ENCODE results near the gene OR52N5.

Gene OR52N5

DNA sequence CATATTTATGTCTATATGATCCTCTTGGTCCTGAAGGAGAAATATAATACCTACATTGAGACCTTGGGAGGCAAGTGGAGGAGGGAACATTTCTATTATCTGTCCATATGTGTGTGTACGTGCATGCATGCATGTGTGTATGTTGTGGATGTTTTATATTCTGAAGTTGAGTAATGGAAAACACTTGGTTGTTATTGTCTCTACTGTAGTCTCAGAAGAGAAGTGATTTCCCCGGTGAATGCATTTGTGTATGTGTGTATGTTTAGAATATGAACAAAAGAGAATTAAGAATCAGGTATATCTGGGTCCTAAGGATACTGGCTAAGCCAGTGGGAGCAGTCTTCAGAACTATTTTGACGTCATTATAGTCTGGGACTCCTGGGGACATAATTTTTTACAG, 8.0 kb upstream of the OR52N5 start, which contains the start of gene OR52N1:
OR52N1 (minus strand) TSS at position 101 of the 400 bp plus-strand sequence. CDS start 2,449 bp downstream, outside the sequence.
- H3K36me3 ChIP-seq (ENCODE audit: insufficient read depth, low read length): no peaks in the 10 kb centered on the region
- no peak within 1 kb of the TSS for H2AFZ ChIP-seq (ENCODE audit: low read length, unreplicated experiment)
- H3K27me3 ChIP-seq (ENCODE audit: insufficient read depth, low read length): peaks cover 6% of the 10 kb centered on the region; the same call in 1 of the 2 replicates
- H3K27ac ChIP-seq (ENCODE audit: low read depth, low read length): no peak within 1 kb of the TSS
- no peaks in the 10 kb centered on the region for H3K79me2 ChIP-seq (ENCODE audit: control insufficient read depth, insufficient read depth, low read length, unreplicated experiment)
- no peak within 1 kb of the TSS for H3K4me3 ChIP-seq (ENCODE audit: low read depth, low read length)
- no peaks in the 10 kb centered on the region for H3K4me1 ChIP-seq (ENCODE audit: control insufficient read depth, insufficient read depth, low read length, unreplicated experiment)

DNA sequence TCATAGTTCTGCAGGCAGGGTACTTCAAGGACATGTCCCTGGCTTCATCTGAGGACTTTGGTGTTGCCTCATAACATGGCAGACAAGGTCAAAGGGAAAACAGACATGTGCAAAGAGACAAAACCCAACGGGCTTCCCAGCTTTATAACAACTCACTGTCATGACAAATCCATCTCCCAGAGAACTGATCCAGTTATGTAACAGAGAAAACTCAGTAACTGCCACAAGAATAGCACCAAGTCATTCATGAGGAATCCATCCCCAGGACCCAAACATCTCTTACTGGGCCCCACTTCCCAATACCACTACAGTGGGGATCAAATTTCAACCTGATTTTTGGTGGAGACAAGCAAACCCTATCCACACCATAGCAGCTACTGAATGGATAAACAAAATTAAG, 16.1 kb downstream of the OR52N5 start:
- H3K4me1 ChIP-seq (ENCODE audit: control insufficient read depth, insufficient read depth, low read length, unreplicated experiment): no peaks in the 10 kb centered on the region
- no peaks in the 10 kb centered on the region for H3K27me3 ChIP-seq (ENCODE audit: insufficient read depth, low read length)
- no peak overlapping the region for H2AFZ ChIP-seq (ENCODE audit: low read length, unreplicated experiment)
- no peak overlapping the region for H3K4me3 ChIP-seq (ENCODE audit: low read depth, low read length)
- no peak overlapping the region for H3K27ac ChIP-seq (ENCODE audit: low read depth, low read length)
- no peaks in the 10 kb centered on the region for H3K79me2 ChIP-seq (ENCODE audit: control insufficient read depth, insufficient read depth, low read length, unreplicated experiment)
- no peaks in the 10 kb centered on the region for H3K36me3 ChIP-seq (ENCODE audit: insufficient read depth, low read length)

DNA sequence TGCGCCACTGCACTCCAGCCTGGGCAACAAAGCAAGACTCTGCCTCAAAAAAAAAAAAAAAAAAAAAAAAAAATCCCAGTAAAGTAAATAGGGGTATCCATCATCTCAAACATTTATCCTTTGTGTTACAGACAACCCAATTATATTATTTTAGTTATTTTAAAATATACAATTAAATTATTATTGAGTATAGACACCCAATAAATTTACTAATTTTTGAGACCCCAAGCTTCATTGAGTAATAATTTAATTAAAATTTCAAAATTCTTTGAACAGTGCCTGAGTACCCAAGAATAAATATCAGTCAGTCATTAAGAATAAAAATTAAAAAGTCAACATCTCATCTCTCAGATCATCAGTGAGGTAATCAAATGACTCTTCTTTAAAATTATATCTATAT, 29.2 kb downstream of the OR52N5 start, which contains the start of gene OR52N4:
OR52N4 (plus strand) TSS at position 301 of the 400 bp plus-strand sequence. CDS start 498 bp downstream, outside the sequence.
- H2AFZ ChIP-seq (ENCODE audit: low read length, unreplicated experiment): no peak within 1 kb of the TSS
- H3K4me1 ChIP-seq (ENCODE audit: control insufficient read depth, insufficient read depth, low read length, unreplicated experiment): no peaks in the 10 kb centered on the region
- H3K27ac ChIP-seq (ENCODE audit: low read depth, low read length): no peak within 1 kb of the TSS
- no peaks in the 10 kb centered on the region for H3K36me3 ChIP-seq (ENCODE audit: insufficient read depth, low read length)
- H3K4me3 ChIP-seq (ENCODE audit: low read depth, low read length): no peak within 1 kb of the TSS
- no peaks in the 10 kb centered on the region for H3K27me3 ChIP-seq (ENCODE audit: insufficient read depth, low read length)
- H3K79me2 ChIP-seq (ENCODE audit: control insufficient read depth, insufficient read depth, low read length, unreplicated experiment): no peaks in the 10 kb centered on the region

DNA sequence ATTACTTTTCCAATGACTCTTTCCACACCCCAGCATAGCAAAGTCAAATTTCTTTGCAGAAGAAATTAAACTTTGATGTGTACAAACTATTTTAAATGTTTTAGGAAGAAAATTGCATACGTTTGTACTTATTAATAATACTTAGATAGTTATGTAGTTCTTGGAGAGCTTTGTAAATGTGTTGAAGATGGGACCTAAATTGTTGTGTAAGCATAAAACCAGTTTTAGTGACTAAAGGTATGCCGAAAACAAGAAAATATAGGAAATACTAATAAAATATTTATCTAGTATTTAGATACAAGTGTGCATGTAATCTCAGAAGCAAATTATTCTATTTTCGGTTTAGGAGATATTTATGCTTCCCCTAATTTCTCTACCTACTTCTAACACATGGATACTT, 33.3 kb downstream of the OR52N5 start:
- no peak overlapping the region for H3K27ac ChIP-seq (ENCODE audit: low read depth, low read length)
- no peak overlapping the region for H2AFZ ChIP-seq (ENCODE audit: low read length, unreplicated experiment)
- H3K79me2 ChIP-seq (ENCODE audit: control insufficient read depth, insufficient read depth, low read length, unreplicated experiment): no peaks in the 10 kb centered on the region
- H3K36me3 ChIP-seq (ENCODE audit: insufficient read depth, low read length): no peaks in the 10 kb centered on the region
- H3K4me3 ChIP-seq (ENCODE audit: low read depth, low read length): no peak overlapping the region
- no peaks in the 10 kb centered on the region for H3K4me1 ChIP-seq (ENCODE audit: control insufficient read depth, insufficient read depth, low read length, unreplicated experiment)
- no peaks in the 10 kb centered on the region for H3K27me3 ChIP-seq (ENCODE audit: insufficient read depth, low read length)

DNA sequence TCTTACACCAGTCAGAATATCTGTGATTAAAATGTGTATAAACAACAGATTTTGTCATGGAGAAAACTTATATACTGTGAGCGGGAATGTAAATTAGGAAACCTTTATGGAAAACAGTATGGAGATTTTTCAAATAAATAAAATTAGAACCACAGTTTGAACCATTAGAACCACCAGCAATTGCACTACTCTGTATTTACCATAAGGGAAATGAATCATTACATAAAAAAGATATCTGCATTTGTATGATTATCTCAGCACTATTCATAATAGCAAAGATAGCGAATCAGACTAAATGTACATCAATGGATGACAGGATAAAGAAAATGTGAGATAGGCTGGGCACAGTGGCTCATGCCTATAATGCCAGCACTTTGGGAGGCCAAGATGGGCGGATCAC, 36.5 kb downstream of the OR52N5 start:
- Histone ChIP-seq H2AFZ (ENCODE audit: low read length, unreplicated experiment) (no peak overlapping the region), H3K27ac (ENCODE audit: low read depth, low read length) (no peak overlapping the region), H3K27me3 (ENCODE audit: insufficient read depth, low read length) (peaks cover 18% of the 10 kb centered on the region), H3K4me3 (ENCODE audit: low read depth, low read length) (no peak overlapping the region), H3K79me2 (ENCODE audit: control insufficient read depth, insufficient read depth, low read length, unreplicated experiment) (no peaks in the 10 kb centered on the region), H3K4me1 (ENCODE audit: control insufficient read depth, insufficient read depth, low read length, unreplicated experiment) (no peaks in the 10 kb centered on the region), H3K36me3 (ENCODE audit: insufficient read depth, low read length) (no peaks in the 10 kb centered on the region)

DNA sequence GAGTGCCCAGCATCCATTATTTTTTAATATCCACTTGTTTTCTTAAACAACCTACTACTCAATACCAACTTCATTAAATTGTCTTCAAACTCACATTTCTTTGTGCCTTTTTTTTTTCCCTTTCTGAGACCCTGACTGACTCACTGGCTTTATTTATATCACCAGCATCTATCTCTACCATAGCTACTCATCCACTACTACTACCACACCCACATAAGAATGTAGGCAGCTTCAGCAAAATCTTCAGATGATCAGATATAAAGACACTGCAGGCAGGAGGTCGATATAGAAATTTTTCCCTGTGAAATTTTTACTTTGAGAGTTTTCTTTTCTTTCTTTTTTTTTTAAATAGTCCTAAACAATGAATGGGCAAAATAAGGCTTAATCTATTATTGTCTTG, 44.7 kb downstream of the OR52N5 start:
- Histone ChIP-seq H3K4me3 (ENCODE audit: low read depth, low read length) (no peak overlapping the region), H3K79me2 (ENCODE audit: control insufficient read depth, insufficient read depth, low read length, unreplicated experiment) (no peaks in the 10 kb centered on the region), H3K27me3 (ENCODE audit: insufficient read depth, low read length) (peaks cover 20% of the 10 kb centered on the region), H3K27ac (ENCODE audit: low read depth, low read length) (peak overlapping the region; percentile 66), H2AFZ (ENCODE audit: low read length, unreplicated experiment) (no peak overlapping the region), H3K36me3 (ENCODE audit: insufficient read depth, low read length) (no peaks in the 10 kb centered on the region), H3K4me1 (ENCODE audit: control insufficient read depth, insufficient read depth, low read length, unreplicated experiment) (peaks cover 28% of the 10 kb centered on the region)

DNA sequence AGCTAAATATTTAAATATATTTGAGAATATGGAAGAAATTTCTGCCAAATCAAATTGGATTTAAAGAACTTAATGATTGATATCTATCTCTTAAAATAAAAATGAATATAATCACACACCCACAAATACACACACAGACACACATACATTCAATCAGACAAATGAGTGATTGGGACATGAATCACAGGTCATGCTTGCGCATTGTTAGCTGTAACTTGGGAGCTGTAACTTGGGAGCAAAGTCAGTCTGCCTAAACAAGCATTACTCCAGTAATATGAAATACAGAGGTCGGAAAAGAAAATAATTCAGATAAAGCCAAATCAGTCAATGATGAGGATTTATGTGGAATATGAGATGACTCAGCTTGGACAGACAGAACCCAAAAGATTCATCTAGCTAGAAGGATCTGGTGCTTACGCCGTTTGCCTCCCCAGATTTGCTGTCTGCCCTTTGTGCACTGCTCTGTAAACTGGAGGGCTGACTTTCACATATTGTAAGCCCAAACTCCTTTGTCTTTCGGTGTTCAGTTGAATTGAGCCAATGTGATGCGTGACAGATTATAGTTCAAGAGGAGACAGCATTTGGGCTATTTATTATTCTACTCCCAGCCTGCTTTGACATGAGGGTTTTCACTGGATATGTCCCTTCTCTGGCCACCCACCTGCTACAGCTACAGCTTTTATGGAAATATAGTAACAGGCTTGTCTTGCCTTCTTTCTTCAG, 45.3 kb downstream of the OR52N5 start:
- H3K27ac ChIP-seq (ENCODE audit: low read depth, low read length): peak overlapping the region; percentile 66
- no peaks in the 10 kb centered on the region for H3K79me2 ChIP-seq (ENCODE audit: control insufficient read depth, insufficient read depth, low read length, unreplicated experiment)
- peaks cover 14% of the 10 kb centered on the region for H3K27me3 ChIP-seq (ENCODE audit: insufficient read depth, low read length)

DNA sequence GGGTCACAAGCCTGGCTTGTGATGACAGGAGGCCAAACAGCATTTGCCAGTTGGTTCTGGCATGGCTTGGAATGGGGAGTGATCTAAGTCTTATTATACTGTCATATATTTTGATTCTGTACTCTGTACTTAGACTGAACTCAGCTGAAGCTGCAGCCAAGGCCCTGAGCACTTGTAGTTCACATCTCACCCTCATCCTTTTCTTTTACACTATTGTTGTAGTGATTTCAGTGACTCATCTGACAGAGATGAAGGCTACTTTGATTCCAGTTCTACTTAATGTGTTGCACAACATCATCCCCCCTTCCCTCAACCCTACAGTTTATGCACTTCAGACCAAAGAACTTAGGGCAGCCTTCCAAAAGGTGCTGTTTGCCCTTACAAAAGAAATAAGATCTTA, 46.1 kb downstream of the OR52N5 start:
- Histone ChIP-seq H3K27ac (ENCODE audit: low read depth, low read length) (peak overlapping the region; percentile 66), H3K27me3 (ENCODE audit: insufficient read depth, low read length) (peaks cover 7% of the 10 kb centered on the region), H2AFZ (ENCODE audit: low read length, unreplicated experiment) (no peak overlapping the region), H3K4me1 (ENCODE audit: control insufficient read depth, insufficient read depth, low read length, unreplicated experiment) (peaks cover 28% of the 10 kb centered on the region), H3K79me2 (ENCODE audit: control insufficient read depth, insufficient read depth, low read length, unreplicated experiment) (no peaks in the 10 kb centered on the region), H3K36me3 (ENCODE audit: insufficient read depth, low read length) (no peaks in the 10 kb centered on the region), H3K4me3 (ENCODE audit: low read depth, low read length) (no peak overlapping the region)

More for the DNA sequence above, 45.3 kb downstream of the OR52N5 start:
- H2AFZ ChIP-seq (ENCODE audit: low read length, unreplicated experiment): no peak overlapping the region
- H3K36me3 ChIP-seq (ENCODE audit: insufficient read depth, low read length): no peaks in the 10 kb centered on the region
- H3K4me3 ChIP-seq (ENCODE audit: low read depth, low read length): no peak overlapping the region
- peaks cover 28% of the 10 kb centered on the region for H3K4me1 ChIP-seq (ENCODE audit: control insufficient read depth, insufficient read depth, low read length, unreplicated experiment)

DNA sequence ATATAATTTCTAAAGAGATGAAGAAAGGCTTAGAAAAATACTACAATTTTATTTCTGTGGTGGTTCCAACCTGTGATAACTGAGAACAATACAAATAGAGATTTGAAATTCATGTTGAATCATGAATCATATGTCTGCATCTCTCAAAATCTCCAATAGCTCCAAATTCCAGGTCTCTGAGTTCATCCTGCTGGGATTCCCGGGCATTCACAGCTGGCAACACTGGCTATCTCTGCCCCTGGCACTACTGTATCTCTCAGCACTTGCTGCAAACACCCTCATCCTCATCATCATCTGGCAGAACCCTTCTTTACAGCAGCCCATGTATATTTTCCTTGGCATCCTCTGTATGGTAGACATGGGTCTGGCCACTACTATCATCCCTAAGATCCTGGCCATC, 46.8 kb downstream of the OR52N5 start, which contains the start of gene OR56B1:
OR56B1 (plus strand) TSS at position 53 of the 400 bp plus-strand sequence; CDS start at position 122, 69 bp downstream.
- Histone ChIP-seq H3K4me3 (ENCODE audit: low read depth, low read length) (no peak within 1 kb of the TSS), H3K4me1 (ENCODE audit: control insufficient read depth, insufficient read depth, low read length, unreplicated experiment) (peaks cover 28% of the 10 kb centered on the region), H2AFZ (ENCODE audit: low read length, unreplicated experiment) (no peak within 1 kb of the TSS), H3K79me2 (ENCODE audit: control insufficient read depth, insufficient read depth, low read length, unreplicated experiment) (no peaks in the 10 kb centered on the region), H3K27me3 (ENCODE audit: insufficient read depth, low read length) (peaks cover 2% of the 10 kb centered on the region), H3K36me3 (ENCODE audit: insufficient read depth, low read length) (no peaks in the 10 kb centered on the region), H3K27ac (ENCODE audit: low read depth, low read length) (peak within 1 kb of the TSS; percentile 66)

DNA sequence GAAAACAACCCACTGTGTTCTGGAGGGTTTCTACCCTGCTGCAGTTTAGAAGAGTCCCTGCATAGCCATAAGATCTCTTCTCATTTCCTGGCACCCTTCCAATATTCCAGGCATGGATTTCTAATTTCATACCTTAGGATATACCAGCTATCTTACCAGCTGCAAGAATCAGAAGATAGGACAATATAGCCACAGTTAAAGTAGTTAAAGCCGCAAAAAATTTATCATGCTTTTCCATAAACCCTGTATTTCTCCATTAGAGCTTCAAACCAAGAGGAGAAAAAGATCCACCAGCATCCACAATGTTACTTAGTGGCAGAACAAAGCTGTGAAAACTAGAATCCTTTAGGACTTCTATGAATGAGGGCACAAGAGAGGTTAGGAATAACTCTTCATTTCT, 55.5 kb downstream of the OR52N5 start:
- no peak overlapping the region for H2AFZ ChIP-seq (ENCODE audit: low read length, unreplicated experiment)
- no peaks in the 10 kb centered on the region for H3K4me1 ChIP-seq (ENCODE audit: control insufficient read depth, insufficient read depth, low read length, unreplicated experiment)
- no peaks in the 10 kb centered on the region for H3K36me3 ChIP-seq (ENCODE audit: insufficient read depth, low read length)
- H3K4me3 ChIP-seq (ENCODE audit: low read depth, low read length): no peak overlapping the region
- no peak overlapping the region for H3K27ac ChIP-seq (ENCODE audit: low read depth, low read length)
- H3K79me2 ChIP-seq (ENCODE audit: control insufficient read depth, insufficient read depth, low read length, unreplicated experiment): no peaks in the 10 kb centered on the region
- peaks cover 55% of the 10 kb centered on the region for H3K27me3 ChIP-seq (ENCODE audit: insufficient read depth, low read length)

DNA sequence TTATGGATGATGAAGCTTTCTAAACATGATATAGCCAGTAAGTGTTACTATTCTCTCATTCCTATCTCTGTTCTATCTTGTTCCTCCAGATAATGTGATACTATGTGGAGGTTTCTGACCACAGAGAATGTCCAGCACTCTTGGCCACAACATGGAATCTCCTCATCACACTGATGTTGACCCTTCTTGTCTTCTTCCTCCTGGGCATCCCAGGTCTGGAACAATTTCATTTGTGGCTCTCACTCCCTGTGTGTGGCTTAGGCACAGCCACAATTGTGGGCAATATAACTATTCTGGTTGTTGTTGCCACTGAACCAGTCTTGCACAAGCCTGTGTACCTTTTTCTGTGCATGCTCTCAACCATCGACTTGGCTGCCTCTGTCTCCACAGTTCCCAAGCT, 56.8 kb downstream of the OR52N5 start:
- Histone ChIP-seq H3K4me1 (ENCODE audit: control insufficient read depth, insufficient read depth, low read length, unreplicated experiment) (no peaks in the 10 kb centered on the region), H3K27ac (ENCODE audit: low read depth, low read length) (no peak overlapping the region), H3K27me3 (ENCODE audit: insufficient read depth, low read length) (peaks cover 58% of the 10 kb centered on the region), H2AFZ (ENCODE audit: low read length, unreplicated experiment) (no peak overlapping the region), H3K36me3 (ENCODE audit: insufficient read depth, low read length) (no peaks in the 10 kb centered on the region), H3K79me2 (ENCODE audit: control insufficient read depth, insufficient read depth, low read length, unreplicated experiment) (no peaks in the 10 kb centered on the region), H3K4me3 (ENCODE audit: low read depth, low read length) (no peak overlapping the region)
